Skeletal muscle tissue (tissue), 4 donors: ENCODE measurements around the gene BICD1. TPM values are rescaled to one million over a fixed set of nuclear protein-coding genes. Genes with fewer than 3 reads are reported as not detected.

Source experiments
- H3K27ac ChIP-seq: one replicate; pipeline ENCODE4 v1.7.0; 2013; ENCODE audit warnings: mild to moderate bottlenecking, low read depth, low read length, inconsistent platforms
- H3K27me3 ChIP-seq, 3 donors: one replicate each; pipeline ENCODE4 v1.7.0; 2013; ENCODE audit warnings: low read length in 3 of 3; ENCODE audit not compliant: control insufficient read depth in 3 of 3, insufficient read depth in 3 of 3
- H3K36me3 ChIP-seq, 3 donors: one replicate each; pipeline ENCODE4 v1.7.0; 2013; ENCODE audit warnings: low read length in 3 of 3; ENCODE audit not compliant: control insufficient read depth in 3 of 3, insufficient read depth in 3 of 3
- H3K4me1 ChIP-seq, 3 donors: one replicate each; pipeline ENCODE4 v1.7.0; 2013; ENCODE audit warnings: low read length in 3 of 3, mild to moderate bottlenecking in 3 of 3; ENCODE audit not compliant: control insufficient read depth in 3 of 3, insufficient read depth in 3 of 3
- H3K4me3 ChIP-seq, 3 donors: one replicate each; pipeline ENCODE4 v1.7.0; 2013; ENCODE audit warnings: low read length in 3 of 3
- H3K9ac ChIP-seq, 3 donors: one replicate each; pipeline ENCODE4 v1.7.0; 2013; ENCODE audit warnings: low read length in 3 of 3, mild to moderate bottlenecking in 3 of 3, moderate library complexity in 2 of 3, low read depth in 1 of 3
- H3K9me3 ChIP-seq, 3 donors: one replicate each; pipeline ENCODE4 v1.7.0; 2013; ENCODE audit warnings: low read length in 3 of 3; ENCODE audit not compliant: control insufficient read depth in 3 of 3
- total RNA-seq: library from RNA; depleted of rRNA; stranded (reverse); fragments of >200 nt; gene quantifications from one replicate; pipeline ENCODE4 v1.2.3, GENCODE V29; 2014
- donor health status: Osteomylitis.

The BICD1 gene
- total RNA-seq, 1 donor from 2014 or later = 7.8 TPM

DNA sequence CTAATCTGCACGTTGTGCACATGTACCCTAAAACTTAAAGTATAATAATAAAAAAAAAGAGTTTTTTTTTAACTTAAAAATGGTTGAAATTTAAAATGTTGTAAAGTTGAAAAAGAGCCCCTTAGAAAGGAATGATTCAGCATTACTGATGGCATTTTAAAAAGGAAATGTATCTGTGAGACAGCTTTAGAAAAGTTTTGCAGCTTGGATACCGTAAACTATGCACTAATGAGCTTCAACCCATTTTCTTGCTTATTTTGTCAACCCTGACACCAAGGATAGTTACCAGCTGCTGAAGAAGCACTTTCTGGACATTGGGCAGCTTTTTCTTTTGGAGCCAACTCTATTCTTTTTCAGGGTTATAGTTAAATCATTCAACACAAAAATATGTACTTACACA lies 4.3 kb downstream of the BICD1 start:
- Histone ChIP-seq H3K4me1 (peaks cover 17 to 20% (median 18%) of the 10 kb centered on the region in 3 donors), H3K4me3 (no peak overlapping the region), H3K27me3 (no peaks in the 10 kb centered on the region), H3K9me3 (no peaks in the 10 kb centered on the region), H3K27ac (no peak overlapping the region), H3K9ac (no peak overlapping the region), H3K36me3 (no peaks in the 10 kb centered on the region)

DNA sequence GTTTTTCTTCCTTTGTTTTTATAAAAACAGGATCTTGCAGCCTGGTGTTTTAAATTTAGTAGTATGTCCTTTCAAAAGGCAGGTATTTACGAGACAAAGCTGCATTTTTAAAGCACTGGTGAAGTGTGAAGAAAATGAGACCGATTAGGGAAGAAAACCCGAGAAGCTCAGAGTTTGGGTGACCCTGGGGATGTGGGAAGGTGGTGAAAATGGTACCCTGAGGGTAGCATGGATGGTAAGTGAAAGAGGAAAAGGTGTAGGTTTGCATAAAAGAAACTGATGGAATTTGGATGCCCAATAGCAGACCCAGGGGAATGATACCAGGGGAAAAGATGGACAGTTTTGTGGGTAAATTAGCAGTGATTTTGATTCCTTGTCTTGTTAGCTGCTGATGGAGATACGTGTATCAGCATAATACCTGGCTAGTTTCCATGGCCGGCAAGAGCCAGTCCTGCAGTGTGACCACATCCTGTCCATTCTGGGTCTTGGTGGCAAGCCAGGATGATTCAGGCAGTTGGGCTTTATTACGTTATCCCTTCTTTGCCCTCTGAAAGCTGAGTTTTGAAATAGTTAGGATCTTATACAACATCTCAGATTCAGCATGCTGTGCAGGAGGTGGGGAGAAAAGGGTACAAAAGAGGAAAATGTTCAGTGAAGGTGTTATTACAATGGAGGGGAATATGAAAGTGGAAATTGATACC lies 8.9 kb downstream of the BICD1 start:
- Histone ChIP-seq H3K4me1 (peaks cover 0 to 9% (median 8%) of the 10 kb centered on the region in 3 donors), H3K9ac (no peak overlapping the region), H3K27ac (no peak overlapping the region), H3K27me3 (no peaks in the 10 kb centered on the region), H3K36me3 (no peaks in the 10 kb centered on the region), H3K9me3 (no peaks in the 10 kb centered on the region), H3K4me3 (no peak overlapping the region)

DNA sequence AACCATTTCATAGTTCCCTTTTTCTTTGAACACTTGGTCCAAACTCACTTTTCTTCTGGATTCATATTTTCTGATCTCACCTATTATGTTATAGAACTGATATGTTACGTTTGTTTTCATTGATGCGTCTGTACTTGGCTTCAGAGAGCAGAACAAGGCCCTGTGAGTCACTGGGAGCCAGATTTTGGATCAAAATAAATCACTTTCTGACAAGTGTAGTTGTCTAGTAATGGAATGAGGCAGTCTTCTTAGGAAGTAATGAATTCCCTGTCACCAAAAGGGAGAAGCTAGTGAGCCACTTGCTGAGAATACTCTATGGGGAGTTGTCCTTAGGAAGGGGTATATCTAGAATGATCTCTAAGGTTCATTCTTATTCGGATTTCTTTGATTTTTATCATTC lies 10.2 kb downstream of the BICD1 start:
- no peak overlapping the region for H3K9ac ChIP-seq
- peaks cover 0 to 9% (median 8%) of the 10 kb centered on the region in 3 donors for H3K4me1 ChIP-seq
- H3K27me3 ChIP-seq = no peaks in the 10 kb centered on the region
- H3K36me3 ChIP-seq = no peaks in the 10 kb centered on the region
- H3K27ac ChIP-seq = no peak overlapping the region
- H3K9me3 ChIP-seq = no peaks in the 10 kb centered on the region
- no peak overlapping the region for H3K4me3 ChIP-seq

DNA sequence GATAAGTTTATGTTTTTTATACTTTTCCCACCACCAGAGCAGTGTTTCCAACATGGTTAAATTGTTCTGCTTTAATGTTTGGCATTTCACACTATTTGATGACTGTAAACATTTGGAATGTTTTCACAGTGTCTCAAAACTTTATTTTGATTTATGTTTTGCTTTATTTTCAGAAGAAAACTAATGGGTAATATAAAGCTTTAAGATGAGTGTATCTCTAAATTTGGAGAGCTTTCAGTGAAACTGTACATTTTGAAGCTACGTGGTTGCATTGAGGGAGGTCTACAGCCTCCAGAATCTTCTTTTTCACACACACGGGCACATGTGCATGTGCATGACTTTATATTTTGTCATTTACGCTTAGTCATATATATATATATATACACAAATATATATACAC lies 10.7 kb downstream of the BICD1 start:
- Histone ChIP-seq H3K4me1 (peaks cover 0 to 9% (median 8%) of the 10 kb centered on the region in 3 donors), H3K36me3 (no peaks in the 10 kb centered on the region), H3K9ac (no peak overlapping the region), H3K9me3 (no peaks in the 10 kb centered on the region), H3K27me3 (no peaks in the 10 kb centered on the region), H3K4me3 (no peak overlapping the region), H3K27ac (no peak overlapping the region)

DNA sequence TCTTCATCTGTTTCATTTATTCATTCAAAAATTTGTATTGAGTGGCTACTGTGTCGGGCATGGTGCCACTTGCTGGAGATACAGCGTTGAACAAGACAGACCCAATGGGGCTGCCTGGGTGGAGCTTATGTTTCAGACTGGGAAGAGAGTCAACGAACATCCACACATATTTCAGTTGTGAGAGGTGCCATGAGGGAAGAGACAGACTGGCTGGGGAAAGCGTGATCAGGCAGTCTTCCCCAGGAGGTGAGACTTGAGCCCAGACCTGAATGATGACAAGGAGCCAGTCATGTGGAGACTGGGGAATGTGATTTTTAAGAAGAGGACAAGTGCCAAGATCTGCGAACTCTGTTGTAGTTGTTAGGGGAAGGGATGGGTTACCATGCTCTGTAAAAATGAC lies 12.2 kb downstream of the BICD1 start:
- H3K4me1 ChIP-seq = peaks cover 0 to 9% (median 8%) of the 10 kb centered on the region in 3 donors
- no peak overlapping the region for H3K9ac ChIP-seq
- no peak overlapping the region for H3K27ac ChIP-seq
- no peaks in the 10 kb centered on the region for H3K27me3 ChIP-seq
- H3K36me3 ChIP-seq = no peaks in the 10 kb centered on the region
- H3K4me3 ChIP-seq = no peak overlapping the region
- no peaks in the 10 kb centered on the region for H3K9me3 ChIP-seq

DNA sequence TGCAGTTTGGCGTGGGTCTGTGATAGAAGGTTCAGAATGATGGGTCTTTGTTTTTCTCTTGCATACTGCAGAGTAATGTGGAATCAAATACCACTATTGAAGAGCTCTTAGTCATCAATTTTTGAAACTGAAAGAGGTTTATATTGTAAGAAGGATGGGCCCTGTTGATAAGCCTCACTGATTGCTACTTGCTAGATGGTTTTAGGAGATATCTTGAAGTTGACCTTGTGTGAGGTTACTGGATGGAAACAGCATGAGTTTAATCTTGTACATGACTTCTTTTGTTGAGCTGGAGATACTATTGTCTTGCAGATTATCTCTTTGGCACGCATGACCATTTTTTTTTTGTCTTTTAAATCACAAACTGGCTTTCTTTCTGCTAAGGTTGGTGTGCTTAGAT lies 13.8 kb downstream of the BICD1 start:
- Histone ChIP-seq H3K27me3 (no peaks in the 10 kb centered on the region), H3K27ac (no peak overlapping the region), H3K9me3 (no peaks in the 10 kb centered on the region), H3K9ac (no peak overlapping the region), H3K4me1 (peaks cover 0 to 8% (median 7%) of the 10 kb centered on the region in 3 donors), H3K36me3 (no peaks in the 10 kb centered on the region), H3K4me3 (no peak overlapping the region)

DNA sequence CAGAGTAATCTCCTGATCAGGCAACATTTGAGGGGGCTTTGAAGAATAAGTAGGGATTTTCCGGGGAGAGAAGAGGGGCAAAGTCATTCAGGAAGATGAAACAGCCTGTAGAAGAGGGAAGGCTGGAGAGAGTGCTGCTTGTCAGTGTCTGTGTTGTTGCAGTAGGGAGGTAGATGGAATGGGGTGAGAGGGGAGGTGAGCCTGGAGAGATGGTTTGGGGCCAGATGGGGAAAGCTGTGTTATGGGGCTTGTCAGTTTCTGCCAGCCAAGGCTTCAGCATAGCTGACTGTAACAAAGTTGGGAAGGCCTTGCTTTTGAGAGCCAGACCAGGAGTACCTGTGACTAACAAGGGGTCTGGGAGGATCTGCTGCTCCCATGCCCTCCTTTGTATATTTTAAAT lies 18.0 kb downstream of the BICD1 start:
- Histone ChIP-seq H3K27me3 (no peaks in the 10 kb centered on the region), H3K27ac (no peak overlapping the region), H3K4me1 (no peaks in the 10 kb centered on the region), H3K9me3 (no peaks in the 10 kb centered on the region), H3K4me3 (no peak overlapping the region), H3K36me3 (no peaks in the 10 kb centered on the region), H3K9ac (no peak overlapping the region)

DNA sequence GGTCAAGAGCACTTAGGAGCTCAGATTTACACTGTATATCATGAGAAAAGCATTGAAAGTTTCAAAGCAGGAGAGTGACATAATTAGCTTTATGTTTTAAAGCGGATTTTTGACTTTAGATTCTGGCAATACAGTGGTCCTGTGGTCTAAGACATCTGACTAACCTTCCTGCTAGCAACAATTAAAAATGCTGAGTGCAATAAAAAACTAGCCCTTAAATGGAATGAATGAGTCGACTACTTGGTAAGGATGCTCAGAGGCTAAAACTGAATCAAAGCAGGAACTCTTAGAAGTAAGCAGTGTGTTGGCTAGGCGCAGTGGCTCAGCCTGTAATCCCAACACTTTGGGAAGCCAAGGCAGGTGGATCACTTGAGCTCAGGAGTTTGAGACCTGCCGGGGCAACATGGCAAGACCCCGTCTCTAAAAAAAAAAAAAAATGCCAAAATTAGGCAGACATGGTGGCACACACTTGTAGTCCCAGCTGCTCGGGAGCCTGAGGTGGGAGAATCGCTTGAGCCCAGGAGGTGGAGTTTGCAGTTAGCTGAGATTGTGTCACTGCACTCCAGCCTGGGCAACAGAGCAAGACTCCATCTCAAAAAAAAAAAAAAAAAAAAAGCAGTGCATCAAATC lies 18.9 kb downstream of the BICD1 start:
- Histone ChIP-seq H3K4me1 (no peaks in the 10 kb centered on the region), H3K9ac (no peak overlapping the region)

DNA sequence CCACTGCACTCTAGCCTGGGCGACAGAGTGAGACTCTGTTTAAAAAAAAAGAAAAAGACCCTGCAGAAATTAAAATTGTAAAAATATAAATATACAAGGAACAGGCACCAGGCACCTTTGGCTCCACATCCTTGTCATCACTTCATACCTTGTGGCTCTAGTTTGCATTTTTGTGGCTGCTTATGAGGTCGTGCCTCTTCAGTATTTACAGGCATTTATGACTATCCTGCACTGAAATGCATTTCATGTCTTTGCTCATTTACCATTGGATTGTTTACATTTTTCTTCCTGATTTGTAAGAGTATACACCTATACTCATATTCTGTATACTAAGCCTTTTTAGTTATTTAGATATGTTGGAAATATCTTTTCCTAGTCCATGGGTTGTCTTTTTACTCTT lies 20.1 kb downstream of the BICD1 start:
- Histone ChIP-seq H3K9me3 (no peaks in the 10 kb centered on the region), H3K27ac (no peak overlapping the region), H3K36me3 (no peaks in the 10 kb centered on the region), H3K4me1 (no peaks in the 10 kb centered on the region), H3K27me3 (no peaks in the 10 kb centered on the region), H3K4me3 (no peak overlapping the region), H3K9ac (no peak overlapping the region)

More for the DNA sequence above, 18.9 kb downstream of the BICD1 start:
- no peaks in the 10 kb centered on the region for H3K27me3 ChIP-seq
- no peaks in the 10 kb centered on the region for H3K9me3 ChIP-seq
- no peaks in the 10 kb centered on the region for H3K36me3 ChIP-seq
- no peak overlapping the region for H3K27ac ChIP-seq
- no peak overlapping the region for H3K4me3 ChIP-seq

DNA sequence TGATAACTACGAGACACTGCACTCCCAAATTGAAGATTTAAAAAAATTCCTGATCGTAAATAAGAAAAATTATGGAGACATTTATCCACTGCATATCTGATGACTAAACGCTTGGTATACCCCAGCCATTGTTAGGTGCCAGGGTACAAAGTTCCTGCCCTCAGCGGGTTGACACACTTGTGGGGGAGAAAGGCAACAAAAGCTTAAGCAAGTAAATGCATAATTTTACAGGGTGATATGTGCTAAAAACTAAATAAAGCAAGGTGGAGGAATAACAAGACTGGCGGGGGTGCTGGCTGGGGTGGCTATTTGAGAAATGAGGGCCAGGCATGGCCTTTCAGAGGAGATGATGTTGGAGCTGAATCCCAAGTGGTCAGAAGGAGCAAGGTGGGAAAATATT lies 25.0 kb downstream of the BICD1 start:
- H3K9me3 ChIP-seq = no peaks in the 10 kb centered on the region
- H3K4me1 ChIP-seq = peaks cover 0 to 7% (median 2%) of the 10 kb centered on the region in 3 donors
- H3K9ac ChIP-seq = no peak overlapping the region
- no peak overlapping the region for H3K27ac ChIP-seq
- H3K36me3 ChIP-seq = no peaks in the 10 kb centered on the region
- no peak overlapping the region for H3K4me3 ChIP-seq
- H3K27me3 ChIP-seq = no peaks in the 10 kb centered on the region
